Suprapubic skin (tissue), 4 donors: ENCODE results near the gene ADD3. TPM values are rescaled to one million over a fixed set of nuclear protein-coding genes. Genes with fewer than 3 reads are reported as not detected.

Source experiments
- DNase-seq, 2 donors: peaks; one replicate each; pipeline ENCODE4 v3.0.0-alpha.2; 2019; ENCODE audit warnings: low spot score in 2 of 2
- H3K27ac ChIP-seq: fragments of 200-600 bp; sonication (generic); one replicate; pipeline ENCODE4 v1.5.1; 2019
- H3K27me3 ChIP-seq: fragments of 200-600 bp; sonication (generic); one replicate; pipeline ENCODE4 v1.5.1; 2019
- H3K36me3 ChIP-seq: fragments of 200-600 bp; sonication (generic); one replicate; pipeline ENCODE4 v1.5.1; 2019
- H3K4me1 ChIP-seq: fragments of 200-600 bp; sonication (generic); one replicate; pipeline ENCODE4 v1.5.1; 2019
- H3K4me3 ChIP-seq: fragments of 200-600 bp; sonication (generic); one replicate; pipeline ENCODE4 v1.5.1; 2019; ENCODE audit warnings: mild to moderate bottlenecking
- H3K9me3 ChIP-seq: fragments of 200-600 bp; sonication (generic); one replicate; pipeline ENCODE4 v1.5.1; 2019
- CTCF ChIP-seq, 2 donors: fragments of 200-600 bp in 1 of 2; fragments of 450-650 bp in 1 of 2; sonication (generic) in 1 of 2; IDR thresholded peaks; one replicate each; pipeline ENCODE4 v1.5.1; 2016 to 2019; ENCODE audit warnings: antibody characterized with exemption in 2 of 2, mild to moderate bottlenecking in 1 of 2, moderate library complexity in 1 of 2
- EP300 ChIP-seq: sonication (generic); formaldehyde crosslinking; IDR thresholded peaks from one replicate; pipeline ENCODE4 v1.6.1; 2017; ENCODE audit warnings: antibody characterized with exemption
- POLR2A ChIP-seq, 2 donors: fragments of 450-650 bp; IDR thresholded peaks; one replicate each; pipeline ENCODE4 v1.6.1; 2017; ENCODE audit warnings: antibody characterized with exemption in 2 of 2, mild to moderate bottlenecking in 2 of 2, moderate library complexity in 2 of 2
- POLR2AphosphoS5 ChIP-seq, 3 donors: sonication (generic); formaldehyde crosslinking; IDR thresholded peaks; one replicate each; pipeline ENCODE4 v1.6.1; 2017; ENCODE audit warnings: antibody characterized with exemption in 3 of 3
- WGBS: methylation state at CpG from one replicate; pipeline ENCODE4 v1.1.5; 2018; 5-methylcytosine and 5-hydroxymethylcytosine counted together
- total RNA-seq, 4 donors: library from RNA; depleted of rRNA; stranded (reverse); fragments of >200 nt; gene quantifications; one replicate each; pipeline ENCODE4 v1.1.0, GENCODE V29; 2016

The ADD3 gene
- total RNA-seq, 4 donors from 2014 or later: 72.6 to 335 (median 279) TPM

GRCh38 chr10:110040108-110040507 is 32.3 kb downstream of the ADD3 start:
- no peaks in the 10 kb centered on the region for H3K9me3 ChIP-seq
- no peaks in the 10 kb centered on the region for H3K36me3 ChIP-seq
- no peak for DNase-seq
- TF ChIP-seq POLR2A (IDR thresholded peaks at IDR 0.05) (no peak), CTCF (IDR thresholded peaks at IDR 0.05) (no peak), POLR2AphosphoS5 (IDR thresholded peaks at IDR 0.05) (no peak), EP300 (no peak)
- 54% methylated on average over 1 of the region's 1 CpG for WGBS
- H3K27ac ChIP-seq: no peak overlapping the region
- no peaks in the 10 kb centered on the region for H3K27me3 ChIP-seq
- no peak overlapping the region for H3K4me3 ChIP-seq
- peaks cover 35% of the 10 kb centered on the region for H3K4me1 ChIP-seq

GRCh38 chr10:110040767-110041478 is 33.1 kb downstream of the ADD3 start:
- Histone ChIP-seq H3K27ac (no peak overlapping the region), H3K4me3 (no peak overlapping the region), H3K9me3 (no peaks in the 10 kb centered on the region), H3K27me3 (no peaks in the 10 kb centered on the region), H3K36me3 (no peaks in the 10 kb centered on the region), H3K4me1 (peaks cover 27% of the 10 kb centered on the region)
- DNase-seq: no peak
- 89% methylated on average over 9 of the region's 9 CpGs for WGBS
- no peak for TF ChIP-seq POLR2A (IDR thresholded peaks at IDR 0.05)

- Histone ChIP-seq H3K27me3 (no peaks in the 10 kb centered on the region), H3K27ac (no peak overlapping the region), H3K9me3 (no peaks in the 10 kb centered on the region), H3K4me1 (peaks cover 27% of the 10 kb centered on the region), H3K4me3 (no peak overlapping the region), H3K36me3 (no peaks in the 10 kb centered on the region)
- 60% methylated on average over 3 of the region's 3 CpGs for WGBS
- TF ChIP-seq POLR2A (IDR thresholded peaks at IDR 0.05) (no peak), CTCF (IDR thresholded peaks at IDR 0.05) (no peak), EP300 (no peak), POLR2AphosphoS5 (IDR thresholded peaks at IDR 0.05) (no peak)
- DNase-seq: no peak
Measured at GRCh38 chr10:110041479-110041829, 33.7 kb downstream of the ADD3 start.

GRCh38 chr10:110042181-110042580 is 34.4 kb downstream of the ADD3 start:
- peaks cover 27% of the 10 kb centered on the region for H3K4me1 ChIP-seq
- H3K36me3 ChIP-seq: no peaks in the 10 kb centered on the region
- DNase-seq: no peak
- WGBS: 47% methylated on average over 3 of the region's 3 CpGs
- H3K27me3 ChIP-seq: no peaks in the 10 kb centered on the region
- no peak overlapping the region for H3K4me3 ChIP-seq
- no peaks in the 10 kb centered on the region for H3K9me3 ChIP-seq
- no peak for TF ChIP-seq EP300
- TF ChIP-seq POLR2A (IDR thresholded peaks at IDR 0.05): no peak
- no peak for TF ChIP-seq CTCF (IDR thresholded peaks at IDR 0.05)
- no peak for TF ChIP-seq POLR2AphosphoS5 (IDR thresholded peaks at IDR 0.05)
- H3K27ac ChIP-seq: no peak overlapping the region

- peaks cover 27% of the 10 kb centered on the region for H3K4me1 ChIP-seq
- TF ChIP-seq POLR2A (IDR thresholded peaks at IDR 0.05) (no peak), CTCF (IDR thresholded peaks at IDR 0.05) (no peak), POLR2AphosphoS5 (IDR thresholded peaks at IDR 0.05) (no peak), EP300 (no peak)
- no peaks in the 10 kb centered on the region for H3K27me3 ChIP-seq
- 92% methylated on average over 4 of the region's 4 CpGs for WGBS
- H3K27ac ChIP-seq: no peak overlapping the region
- no peak for DNase-seq
- H3K4me3 ChIP-seq: no peak overlapping the region
- no peaks in the 10 kb centered on the region for H3K9me3 ChIP-seq
- no peaks in the 10 kb centered on the region for H3K36me3 ChIP-seq
Measured at GRCh38 chr10:110042891-110043290, 35.1 kb downstream of the ADD3 start.

- DNase-seq: no peak
- Histone ChIP-seq H3K4me3 (no peak overlapping the region), H3K4me1 (peaks cover 11% of the 10 kb centered on the region), H3K27ac (no peak overlapping the region), H3K36me3 (no peaks in the 10 kb centered on the region), H3K27me3 (no peaks in the 10 kb centered on the region), H3K9me3 (no peaks in the 10 kb centered on the region)
- no peak for TF ChIP-seq CTCF (IDR thresholded peaks at IDR 0.05)
- TF ChIP-seq POLR2A (IDR thresholded peaks at IDR 0.05): no peak
- no peak for TF ChIP-seq EP300
- TF ChIP-seq POLR2AphosphoS5 (IDR thresholded peaks at IDR 0.05): no peak
- WGBS: 91% methylated on average over 2 of the region's 2 CpGs
Measured at GRCh38 chr10:110044681-110045080, 36.9 kb downstream of the ADD3 start.
